BLaER1 treated with 17β-estradiol and CSF1 and Interleukin-3, amounts not matched to agents 10 nM and 100 nM (cell line): ENCODE data around the gene SPOCK3.
"Not testable (repeated sequence)": the region's sequence is repeated elsewhere in the genome, so short reads cannot be mapped to it uniquely, and the experiment has no call there.

Experiments used
- H3K27ac ChIP-seq, 11 experiments: shearing (Covaris generic); formaldehyde crosslinking; 2 replicates each; pipeline ENCODE4 v1.8.1; 2022
- H3K27me3 ChIP-seq, 11 experiments: shearing (Covaris generic); formaldehyde crosslinking; 2 replicates each; pipeline ENCODE4 v1.8.1; 2022
- H3K36me3 ChIP-seq, 11 experiments: shearing (Covaris generic); formaldehyde crosslinking; 2 replicates each; pipeline ENCODE4 v1.8.1; 2022
- H3K4me1 ChIP-seq, 10 experiments: shearing (Covaris generic); formaldehyde crosslinking; 2 replicates each; pipeline ENCODE4 v1.8.1; 2022
- H3K4me2 ChIP-seq, 11 experiments: shearing (Covaris generic); formaldehyde crosslinking; 2 replicates each; pipeline ENCODE4 v1.8.1; 2022
- H3K4me3 ChIP-seq, 10 experiments: shearing (Covaris generic); formaldehyde crosslinking; 2 replicates each; pipeline ENCODE4 v1.8.1; 2022
- H3K9ac ChIP-seq, 11 experiments: shearing (Covaris generic); formaldehyde crosslinking; 2 replicates each; pipeline ENCODE4 v1.8.1; 2022
- H3K9me3 ChIP-seq, 11 experiments: shearing (Covaris generic); formaldehyde crosslinking; replicated peaks in 1 of 11; 2 replicates each; pipeline ENCODE4 v1.8.1; 2022
- H4K20me1 ChIP-seq, 11 experiments: shearing (Covaris generic); formaldehyde crosslinking; 2 replicates each; pipeline ENCODE4 v1.8.1; 2022
- Cebpa-rat ChIP-seq, 11 experiments: shearing (Covaris generic); IDR thresholded peaks; 2 replicates each; pipeline ENCODE4 v1.8.1; 2022

Gene SPOCK3

GRCh38 chr4:166798126-166798525 is 436.2 kb downstream of the SPOCK3 start:
- Histone ChIP-seq H3K9ac (no peak overlapping the region), H3K36me3 (no peaks in the 10 kb centered on the region), H3K4me2 (no peak overlapping the region), H3K27me3 (no peaks in the 10 kb centered on the region), H4K20me1 (no peaks in the 10 kb centered on the region), H3K4me1 (no peaks in the 10 kb centered on the region), H3K4me3 (no peak overlapping the region), H3K9me3 (no peaks in the 10 kb centered on the region), H3K27ac (no peak overlapping the region)
- no peak for TF ChIP-seq Cebpa-rat (IDR thresholded peaks at IDR 0.05)

GRCh38 chr4:166777760-166778159 is 456.5 kb downstream of the SPOCK3 start:
- Histone ChIP-seq H3K9ac (no peak overlapping the region), H3K27me3 (no peaks in the 10 kb centered on the region), H3K27ac (no peak overlapping the region), H3K4me3 (no peak overlapping the region), H3K4me2 (no peak overlapping the region), H3K4me1 (no peaks in the 10 kb centered on the region), H3K9me3 (no peaks in the 10 kb centered on the region), H4K20me1 (no peaks in the 10 kb centered on the region), H3K36me3 (no peaks in the 10 kb centered on the region)
- TF ChIP-seq Cebpa-rat (IDR thresholded peaks at IDR 0.05), result no peak

- H3K36me3 ChIP-seq, result no peaks in the 10 kb centered on the region
- no peak overlapping the region for H3K27ac ChIP-seq
- peaks cover 0 to 12% (median under 1%) of the 10 kb centered on the region in 11 experiments; a peak in 5 of 22 replicates for H3K9me3 ChIP-seq
- H3K9ac ChIP-seq, result no peak overlapping the region
- no peaks in the 10 kb centered on the region for H3K27me3 ChIP-seq
- no peak for TF ChIP-seq Cebpa-rat (IDR thresholded peaks at IDR 0.05)
- H4K20me1 ChIP-seq, result no peaks in the 10 kb centered on the region
- H3K4me3 ChIP-seq, result no peak overlapping the region
- H3K4me2 ChIP-seq, result no peak overlapping the region
- H3K4me1 ChIP-seq, result no peaks in the 10 kb centered on the region
Observed at GRCh38 chr4:166763018-166763417, 471.3 kb downstream of the SPOCK3 start.

GRCh38 chr4:166741742-166742141 is 492.6 kb downstream of the SPOCK3 start:
- Histone ChIP-seq H3K4me1 (no peaks in the 10 kb centered on the region), H3K9ac (no peak overlapping the region), H3K27ac (no peak overlapping the region), H3K9me3 (no peaks in the 10 kb centered on the region), H4K20me1 (no peaks in the 10 kb centered on the region), H3K4me3 (no peak overlapping the region), H3K4me2 (no peak overlapping the region), H3K27me3 (no peaks in the 10 kb centered on the region), H3K36me3 (no peaks in the 10 kb centered on the region)
- TF ChIP-seq Cebpa-rat (IDR thresholded peaks at IDR 0.05), result no peak

GRCh38 chr4:166739215-166739614 is 495.1 kb downstream of the SPOCK3 start:
- H3K4me1 ChIP-seq, H3K9me3 ChIP-seq, H3K4me2 ChIP-seq, H3K27me3 ChIP-seq, H3K4me3 ChIP-seq, H3K27ac ChIP-seq, H4K20me1 ChIP-seq, H3K36me3 ChIP-seq, H3K9ac ChIP-seq: not testable (repeated sequence)

GRCh38 chr4:166737430-166737829 is 496.9 kb downstream of the SPOCK3 start:
- Histone ChIP-seq H3K36me3 (no peaks in the 10 kb centered on the region), H3K4me1 (no peaks in the 10 kb centered on the region; a peak in 1 of 20 replicates), H3K27ac (no peak overlapping the region), H3K4me2 (no peak overlapping the region), H3K4me3 (no peak overlapping the region), H4K20me1 (no peaks in the 10 kb centered on the region), H3K9ac (no peak overlapping the region), H3K27me3 (no peaks in the 10 kb centered on the region), H3K9me3 (no peaks in the 10 kb centered on the region)
- no peak for TF ChIP-seq Cebpa-rat (IDR thresholded peaks at IDR 0.05)

- Histone ChIP-seq H3K27ac (no peak overlapping the region), H3K4me3 (no peak overlapping the region), H3K9ac (no peak overlapping the region), H4K20me1 (no peaks in the 10 kb centered on the region), H3K4me1 (no peaks in the 10 kb centered on the region; a peak in 1 of 20 replicates), H3K9me3 (no peaks in the 10 kb centered on the region), H3K4me2 (no peak overlapping the region), H3K27me3 (no peaks in the 10 kb centered on the region), H3K36me3 (no peaks in the 10 kb centered on the region)
- TF ChIP-seq Cebpa-rat (IDR thresholded peaks at IDR 0.05), result no peak
Observed at GRCh38 chr4:166735553-166735952, 498.7 kb downstream of the SPOCK3 start.

GRCh38 chr4:166734797-166735196 is 499.5 kb downstream of the SPOCK3 start:
- no peak overlapping the region for H3K4me2 ChIP-seq
- no peak overlapping the region for H3K9ac ChIP-seq
- TF ChIP-seq Cebpa-rat (IDR thresholded peaks at IDR 0.05), result no peak
- no peaks in the 10 kb centered on the region for H3K27me3 ChIP-seq
- no peak overlapping the region for H3K27ac ChIP-seq
- no peaks in the 10 kb centered on the region for H3K36me3 ChIP-seq
- no peak overlapping the region for H3K4me3 ChIP-seq
- H3K9me3 ChIP-seq, result no peaks in the 10 kb centered on the region
- H4K20me1 ChIP-seq, result no peaks in the 10 kb centered on the region
- H3K4me1 ChIP-seq, result no peaks in the 10 kb centered on the region; a peak in 1 of 20 replicates

- no peak overlapping the region for H3K4me2 ChIP-seq
- H4K20me1 ChIP-seq, result no peaks in the 10 kb centered on the region
- no peak overlapping the region for H3K9ac ChIP-seq
- H3K36me3 ChIP-seq, result no peaks in the 10 kb centered on the region
- no peak overlapping the region for H3K27ac ChIP-seq
- H3K27me3 ChIP-seq, result no peaks in the 10 kb centered on the region
- peak in 1 of 11 experiments; percentile 69; a peak in 1 of 22 replicates for TF ChIP-seq Cebpa-rat (IDR thresholded peaks at IDR 0.05)
- H3K4me3 ChIP-seq, result no peak overlapping the region
- H3K4me1 ChIP-seq, result no peaks in the 10 kb centered on the region; a peak in 1 of 20 replicates
- H3K9me3 ChIP-seq, result no peaks in the 10 kb centered on the region
Observed at GRCh38 chr4:166733686-166734085, 500.6 kb downstream of the SPOCK3 start.

GRCh38 chr4:166726832-166727231 is 507.5 kb downstream of the SPOCK3 start:
- no peak overlapping the region for H3K27ac ChIP-seq
- H3K4me2 ChIP-seq, result no peak overlapping the region
- no peaks in the 10 kb centered on the region for H4K20me1 ChIP-seq
- no peak overlapping the region for H3K9ac ChIP-seq
- H3K27me3 ChIP-seq, result no peaks in the 10 kb centered on the region
- no peak overlapping the region for H3K4me3 ChIP-seq
- TF ChIP-seq Cebpa-rat (IDR thresholded peaks at IDR 0.05), result no peak
- no peaks in the 10 kb centered on the region for H3K36me3 ChIP-seq
- no peaks in the 10 kb centered on the region for H3K9me3 ChIP-seq
- no peaks in the 10 kb centered on the region for H3K4me1 ChIP-seq

- H3K9ac ChIP-seq, result no peak overlapping the region
- no peak overlapping the region for H3K4me3 ChIP-seq
- no peaks in the 10 kb centered on the region for H3K27me3 ChIP-seq
- H3K4me1 ChIP-seq, result no peaks in the 10 kb centered on the region
- H4K20me1 ChIP-seq, result no peaks in the 10 kb centered on the region
- H3K36me3 ChIP-seq, result no peaks in the 10 kb centered on the region
- no peaks in the 10 kb centered on the region for H3K9me3 ChIP-seq
- H3K27ac ChIP-seq, result no peak overlapping the region
- no peak for TF ChIP-seq Cebpa-rat (IDR thresholded peaks at IDR 0.05)
- no peak overlapping the region for H3K4me2 ChIP-seq
Observed at GRCh38 chr4:166724369-166724768, 509.9 kb downstream of the SPOCK3 start.
